ENCODE results near the gene SSRP1.
"Not testable (repeated sequence)": the region's sequence is repeated elsewhere in the genome, so short reads cannot be mapped to it uniquely, and the experiment has no call there.

DNA sequence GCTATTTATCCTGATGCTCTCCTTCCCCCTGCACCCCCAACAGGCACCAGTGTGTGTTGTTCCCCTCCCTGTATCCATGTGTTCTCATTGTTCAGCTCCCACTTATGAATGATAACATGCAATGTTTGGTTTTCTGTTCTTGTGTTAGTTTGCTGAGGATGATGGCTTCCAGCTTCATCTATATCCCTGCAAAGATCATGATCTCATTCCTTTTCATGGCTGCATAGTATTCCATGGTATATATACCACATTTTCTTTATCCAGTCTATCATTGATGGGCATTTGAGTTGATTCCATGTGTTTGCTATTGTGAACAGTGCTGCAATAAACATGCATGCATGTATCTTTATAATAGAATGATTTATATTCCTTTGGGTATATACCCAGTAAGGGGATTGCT is 25.7 kb upstream of the SSRP1 start:
- TF ChIP-seq POLR2AphosphoS5 (IDR thresholded peaks at IDR 0.05; ENCODE audit: low read depth, low read length); TCF7L2 (IDR thresholded peaks at IDR 0.05; ENCODE audit: low read depth, low read length); SIN3A (IDR thresholded peaks at IDR 0.05; ENCODE audit: borderline replicate concordance, insufficient read depth, low read depth, low read length): not testable (repeated sequence)
- TF ChIP-seq, protein P1, sequence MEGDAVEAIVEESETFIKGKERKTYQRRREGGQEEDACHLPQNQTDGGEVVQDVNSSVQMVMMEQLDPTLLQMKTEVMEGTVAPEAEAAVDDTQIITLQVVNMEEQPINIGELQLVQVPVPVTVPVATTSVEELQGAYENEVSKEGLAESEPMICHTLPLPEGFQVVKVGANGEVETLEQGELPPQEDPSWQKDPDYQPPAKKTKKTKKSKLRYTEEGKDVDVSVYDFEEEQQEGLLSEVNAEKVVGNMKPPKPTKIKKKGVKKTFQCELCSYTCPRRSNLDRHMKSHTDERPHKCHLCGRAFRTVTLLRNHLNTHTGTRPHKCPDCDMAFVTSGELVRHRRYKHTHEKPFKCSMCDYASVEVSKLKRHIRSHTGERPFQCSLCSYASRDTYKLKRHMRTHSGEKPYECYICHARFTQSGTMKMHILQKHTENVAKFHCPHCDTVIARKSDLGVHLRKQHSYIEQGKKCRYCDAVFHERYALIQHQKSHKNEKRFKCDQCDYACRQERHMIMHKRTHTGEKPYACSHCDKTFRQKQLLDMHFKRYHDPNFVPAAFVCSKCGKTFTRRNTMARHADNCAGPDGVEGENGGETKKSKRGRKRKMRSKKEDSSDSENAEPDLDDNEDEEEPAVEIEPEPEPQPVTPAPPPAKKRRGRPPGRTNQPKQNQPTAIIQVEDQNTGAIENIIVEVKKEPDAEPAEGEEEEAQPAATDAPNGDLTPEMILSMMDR (IDR thresholded peaks at IDR 0.05), result not testable (repeated sequence)
